Esophagus (tissue), 2 donors: ENCODE results near the gene DMD. TPM values are rescaled to one million over a fixed set of nuclear protein-coding genes. Genes with fewer than 3 reads are reported as not detected.

Experiments used
- H3K27ac ChIP-seq, 2 donors: one replicate each; pipeline ENCODE4 v1.5.1; 2013; ENCODE audit warnings: low read depth in 2 of 2, mild to moderate bottlenecking in 2 of 2, inconsistent platforms in 1 of 2, low read length in 1 of 2, moderate library complexity in 1 of 2
- H3K27me3 ChIP-seq, 2 donors: one replicate each; pipeline ENCODE4 v1.6.1; 2013; ENCODE audit warnings: low read length in 2 of 2, control low read depth in 1 of 2, mild to moderate bottlenecking in 1 of 2; ENCODE audit not compliant: insufficient read depth in 2 of 2, control insufficient read depth in 1 of 2
- H3K36me3 ChIP-seq, 2 donors: one replicate each; pipeline ENCODE4 v1.6.1; 2013; ENCODE audit warnings: low read length in 1 of 2; ENCODE audit not compliant: control insufficient read depth in 2 of 2, insufficient read depth in 2 of 2
- H3K4me1 ChIP-seq, 2 donors: one replicate each; pipeline ENCODE4 v1.6.1; 2013; ENCODE audit warnings: low read length in 1 of 2; ENCODE audit not compliant: control insufficient read depth in 2 of 2, insufficient read depth in 2 of 2
- H3K4me3 ChIP-seq, 2 donors: one replicate each; pipeline ENCODE4 v1.5.1; 2013; ENCODE audit warnings: low read length in 2 of 2, mild to moderate bottlenecking in 2 of 2, low read depth in 1 of 2, moderate library complexity in 1 of 2
- H3K9me3 ChIP-seq, 2 donors: one replicate each; pipeline ENCODE4 v1.6.1; 2013; ENCODE audit warnings: mild to moderate bottlenecking in 2 of 2, low read depth in 1 of 2, low read length in 1 of 2, moderate library complexity in 1 of 2; ENCODE audit not compliant: control insufficient read depth in 2 of 2, insufficient read depth in 1 of 2
- WGBS, 2 donors: extraction: QIAGEN DNeasy Blood & Tissue Kit; methylation state at CpG; one replicate each; pipeline ENCODE4 v1.1.7; 2013; 5-methylcytosine and 5-hydroxymethylcytosine counted together
- polyA plus RNA-seq, 2 donors: library from polyadenylated mRNA; stranded (reverse); fragments of 200-250 nt; gene quantifications; one replicate each; pipeline ENCODE4 v1.2.3, GENCODE V29; 2013
- donor health status: healthy with polysubstance abuse.
- donor health status: Bipolar disorder and iron deficiency.

The DMD gene
- polyA plus RNA-seq, 2 donors = 2.4 to 3.6 TPM

DNA sequence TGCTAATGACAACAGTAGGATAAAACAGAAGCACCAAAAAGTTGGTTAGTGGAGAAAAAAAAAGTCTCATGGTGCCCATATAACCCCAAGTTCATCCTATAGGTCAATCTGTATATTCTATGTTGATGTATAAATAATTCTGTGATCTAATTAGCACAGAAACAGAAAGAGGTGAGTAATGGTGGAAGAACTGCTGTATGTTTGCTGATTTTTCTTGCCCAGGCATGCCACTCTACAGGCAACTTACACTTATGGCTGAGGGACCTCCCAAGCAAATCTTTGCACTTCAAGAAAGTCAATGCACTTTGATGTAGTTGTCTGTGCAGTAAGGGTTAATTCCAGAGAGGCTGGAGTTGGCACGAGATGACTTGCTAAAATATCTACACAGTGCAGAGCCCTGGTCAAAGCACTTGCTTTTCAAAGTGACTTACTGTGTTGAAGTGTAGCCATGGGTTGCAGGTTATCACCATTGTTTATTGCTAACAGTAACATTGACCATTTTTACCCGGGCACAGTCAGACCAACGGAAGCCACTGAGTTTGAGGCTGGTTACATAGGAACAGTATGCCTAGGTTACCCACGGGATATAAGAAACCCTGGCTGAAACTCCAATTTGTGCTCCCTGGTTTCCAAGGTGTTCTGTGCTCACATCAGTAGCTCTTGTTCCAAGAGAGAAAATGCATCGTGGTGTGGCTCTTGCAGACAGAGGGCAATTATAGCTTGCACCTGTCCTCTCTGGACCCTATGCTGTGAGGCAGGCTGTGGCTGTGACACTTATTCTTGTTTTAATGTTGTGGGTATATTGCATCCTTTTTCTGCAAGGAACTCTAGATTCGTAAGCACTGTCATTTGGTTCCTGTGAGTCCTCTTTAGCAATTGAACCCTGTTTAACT, 1998.2 kb downstream of the DMD start:
- WGBS, 2 donors = 39 to 50% methylated on average over 6 of the region's 6 CpGs
- H3K27ac ChIP-seq = no peak overlapping the region
- H3K27me3 ChIP-seq = no peaks in the 10 kb centered on the region
- H3K9me3 ChIP-seq = no peaks in the 10 kb centered on the region
- H3K36me3 ChIP-seq = no peaks in the 10 kb centered on the region
- H3K4me1 ChIP-seq = no peaks in the 10 kb centered on the region
- no peak overlapping the region for H3K4me3 ChIP-seq

DNA sequence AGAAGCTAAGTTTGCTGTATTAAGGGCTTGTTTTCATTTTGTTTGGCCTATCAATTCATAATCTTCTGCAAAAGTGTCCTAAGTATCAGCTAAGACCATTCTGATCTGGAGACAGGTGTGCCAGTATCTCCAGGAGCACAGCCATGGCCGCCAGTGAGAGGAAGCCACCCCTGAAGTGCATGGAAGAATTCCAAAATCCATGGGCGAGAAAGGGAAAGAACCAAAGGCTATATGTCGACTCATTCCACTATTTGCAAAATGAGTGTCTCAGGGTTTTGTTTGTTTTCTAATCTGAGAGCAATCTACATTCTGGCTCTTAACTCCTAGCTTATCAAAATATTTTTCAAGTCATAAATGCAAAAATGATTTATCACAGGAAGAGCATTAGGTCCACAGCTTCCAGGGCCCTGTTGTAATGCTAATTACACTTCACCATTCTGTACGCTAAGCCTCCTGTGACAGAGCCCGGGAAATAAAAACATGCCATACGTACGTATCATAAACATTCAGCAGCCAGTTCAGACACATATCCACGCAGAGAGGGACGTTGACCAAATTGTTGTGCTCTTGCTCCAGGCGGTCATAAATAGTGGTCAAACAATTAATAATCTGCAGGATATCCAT, 2002.2 kb downstream of the DMD start:
- no peak overlapping the region for H3K4me3 ChIP-seq
- no peaks in the 10 kb centered on the region for H3K9me3 ChIP-seq
- H3K27ac ChIP-seq = no peak overlapping the region
- H3K27me3 ChIP-seq = no peaks in the 10 kb centered on the region
- 46 to 48% methylated on average over 10 of the region's 10 CpGs for WGBS, 2 donors
- H3K4me1 ChIP-seq = no peaks in the 10 kb centered on the region
- H3K36me3 ChIP-seq = no peaks in the 10 kb centered on the region

DNA sequence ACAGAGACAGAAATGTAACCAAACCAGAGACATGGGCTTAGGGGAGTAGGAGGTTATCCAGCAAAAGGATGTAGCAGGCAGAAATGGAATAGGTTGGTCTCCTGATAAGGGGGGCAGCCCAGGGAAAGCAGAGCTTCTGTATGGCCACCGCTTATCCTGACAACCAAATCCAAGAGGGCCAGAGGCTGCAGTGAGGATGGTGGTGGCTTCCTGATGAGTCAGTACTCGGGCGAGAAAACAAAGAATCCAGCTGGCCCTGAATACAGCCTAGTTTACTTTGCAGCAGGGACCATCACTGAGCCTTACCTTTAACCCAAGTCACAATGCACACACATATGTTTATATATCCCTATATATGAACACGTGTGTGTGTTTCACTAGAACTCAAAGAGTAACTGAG, 2009.8 kb downstream of the DMD start:
- Histone ChIP-seq H3K4me3 (no peak overlapping the region), H3K27ac (no peak overlapping the region), H3K27me3 (no peaks in the 10 kb centered on the region), H3K36me3 (no peaks in the 10 kb centered on the region), H3K4me1 (no peaks in the 10 kb centered on the region), H3K9me3 (no peaks in the 10 kb centered on the region)
- WGBS, 2 donors = 84 to 90% methylated on average over 4 of the region's 4 CpGs

DNA sequence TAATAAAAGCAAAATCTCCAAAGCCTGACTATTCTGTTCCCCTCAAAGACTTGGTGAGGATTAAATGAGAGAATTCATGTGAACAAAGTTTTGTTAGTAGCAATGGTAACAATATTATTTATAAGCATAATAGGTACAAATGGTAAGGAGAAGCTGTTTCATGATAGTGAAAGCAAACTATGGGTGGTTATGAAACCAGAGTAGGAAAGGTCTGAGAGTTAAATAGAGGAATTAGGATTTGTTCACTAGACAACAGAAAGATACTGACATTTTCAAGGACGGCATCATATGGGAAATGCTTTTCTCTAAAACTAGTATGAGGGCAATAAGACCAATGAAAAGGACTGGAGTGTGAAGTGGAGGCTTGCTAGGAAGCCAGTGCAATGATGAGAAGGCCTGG, 2010.9 kb downstream of the DMD start:
- no peak overlapping the region for H3K27ac ChIP-seq
- WGBS, 2 donors = 70 to 91% methylated on average over 1 of the region's 1 CpG
- H3K4me1 ChIP-seq = no peaks in the 10 kb centered on the region
- H3K9me3 ChIP-seq = no peaks in the 10 kb centered on the region
- H3K27me3 ChIP-seq = no peaks in the 10 kb centered on the region
- no peaks in the 10 kb centered on the region for H3K36me3 ChIP-seq
- no peak overlapping the region for H3K4me3 ChIP-seq

DNA sequence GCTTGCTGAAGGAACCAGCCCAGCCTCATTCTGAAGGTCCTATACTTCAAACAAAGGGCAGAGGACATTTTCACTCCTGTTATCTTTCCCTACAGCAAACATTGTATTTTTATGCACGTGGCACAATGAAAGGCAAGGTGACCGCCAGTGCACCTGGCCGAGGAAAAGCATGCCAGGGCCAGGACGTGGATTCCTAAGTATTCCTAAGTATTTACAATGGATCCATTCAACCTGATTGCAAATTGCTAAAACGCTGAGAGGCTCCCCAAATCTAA, 2011.6 kb downstream of the DMD start:
- 39 to 65% methylated on average over 5 of the region's 5 CpGs for WGBS, 2 donors
- Histone ChIP-seq H3K4me3 (no peak overlapping the region), H3K27me3 (no peaks in the 10 kb centered on the region), H3K9me3 (no peaks in the 10 kb centered on the region), H3K36me3 (no peaks in the 10 kb centered on the region), H3K4me1 (no peaks in the 10 kb centered on the region), H3K27ac (no peak overlapping the region)

- H3K9me3 ChIP-seq = no peaks in the 10 kb centered on the region
- no peak overlapping the region for H3K27ac ChIP-seq
- no peaks in the 10 kb centered on the region for H3K4me1 ChIP-seq
- no peak overlapping the region for H3K4me3 ChIP-seq
- H3K36me3 ChIP-seq = no peaks in the 10 kb centered on the region
- no peaks in the 10 kb centered on the region for H3K27me3 ChIP-seq
- 43 to 55% methylated on average over 5 of the region's 5 CpGs for WGBS, 2 donors
These were observed 2012.1 kb downstream of the DMD start for GRCh38 chrX:31199056-31199839.

DNA sequence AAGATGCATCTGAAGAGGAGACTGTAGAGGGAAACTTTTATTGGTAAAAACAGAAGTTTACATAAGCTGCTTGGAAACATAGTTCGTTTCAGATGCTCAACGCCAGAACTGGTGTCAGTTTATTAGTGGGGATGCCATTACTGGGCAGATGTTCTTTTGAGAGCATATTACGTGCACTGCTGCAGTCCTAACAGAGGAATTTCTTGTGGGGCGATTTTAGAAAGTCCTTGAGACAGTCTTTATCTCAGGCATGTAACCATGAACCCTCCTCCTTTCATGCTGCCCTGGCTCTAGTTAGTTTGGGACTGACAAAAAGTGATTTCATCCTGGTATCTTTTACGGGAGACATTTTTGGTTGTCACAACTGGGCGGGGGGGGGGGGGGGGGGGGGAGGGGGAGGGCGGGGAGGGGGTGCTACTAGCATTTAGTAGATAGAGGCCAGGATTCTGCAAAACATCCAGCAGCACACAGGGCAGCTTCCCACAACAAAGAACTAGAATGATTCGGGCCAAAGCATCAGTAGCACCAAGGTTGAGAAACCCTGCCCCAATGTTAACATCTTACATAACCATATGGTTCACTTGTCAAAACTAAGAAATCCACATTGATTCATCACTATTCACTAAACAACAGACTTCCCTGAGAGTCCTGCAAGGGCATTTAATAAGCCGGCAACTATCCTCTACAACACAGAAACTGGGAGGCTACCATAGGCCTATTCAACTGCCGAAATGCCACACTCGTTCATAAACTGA, 2021.0 kb downstream of the DMD start:
- no peaks in the 10 kb centered on the region for H3K36me3 ChIP-seq
- H3K4me1 ChIP-seq = no peaks in the 10 kb centered on the region
- H3K27me3 ChIP-seq = no peaks in the 10 kb centered on the region
- no peak overlapping the region for H3K27ac ChIP-seq
- WGBS, 2 donors = 72 to 81% methylated on average over 8 to 10 of the region's 11 CpGs
- H3K9me3 ChIP-seq = no peaks in the 10 kb centered on the region
- H3K4me3 ChIP-seq = no peak overlapping the region

- Histone ChIP-seq H3K4me3 (no peak overlapping the region), H3K36me3 (no peaks in the 10 kb centered on the region), H3K9me3 (no peaks in the 10 kb centered on the region), H3K27me3 (no peaks in the 10 kb centered on the region), H3K4me1 (no peaks in the 10 kb centered on the region), H3K27ac (no peak overlapping the region)
- WGBS, 2 donors = 76 to 86% methylated on average over 3 of the region's 3 CpGs
These were observed 2024.5 kb downstream of the DMD start for GRCh38 chrX:31186693-31187338.

DNA sequence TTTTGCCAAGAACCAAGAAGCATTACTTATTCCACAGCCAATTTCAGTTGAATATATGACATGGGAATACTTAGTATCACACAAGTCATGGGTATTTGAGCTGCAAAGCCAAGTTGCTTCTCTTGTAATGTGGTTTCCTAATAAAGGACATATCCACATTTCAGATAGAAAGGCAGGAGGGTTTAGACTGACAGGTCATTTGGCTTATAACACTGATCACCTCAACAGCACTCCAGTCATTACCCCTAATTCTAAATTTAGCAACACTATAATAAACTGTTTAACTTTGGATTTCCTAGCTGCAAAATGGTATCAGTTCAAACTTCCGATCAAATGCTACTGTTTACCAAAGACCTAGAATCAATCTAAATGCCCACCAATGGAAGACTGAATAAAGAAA, 2025.5 kb downstream of the DMD start:
- Histone ChIP-seq H3K27me3 (no peaks in the 10 kb centered on the region), H3K9me3 (no peaks in the 10 kb centered on the region), H3K4me1 (no peaks in the 10 kb centered on the region), H3K4me3 (no peak overlapping the region), H3K27ac (no peak overlapping the region), H3K36me3 (no peaks in the 10 kb centered on the region)
- 79 to 81% methylated on average over 1 of the region's 1 CpG for WGBS, 2 donors
